Activated T-helper 1 cell treated with anti-CD3 and anti-CD28 coated beads, Interleukin-2, amount 50 U/mL, for 16 hours (primary cell): ENCODE measurements around the gene IFITM10.

Experiments
- DNase-seq, 2 donors: peaks; one replicate each; pipeline ENCODE4 v3.0.0-alpha.2; 2020; ENCODE audit warnings: low read depth in 1 of 2, low spot score in 1 of 2

The IFITM10 gene

GRCh38 chr11:1753229-1753928 lies 3.0 kb upstream of the IFITM10 start:
- DNase-seq = no peak

GRCh38 chr11:1752907-1753228 lies 2.5 kb upstream of the IFITM10 start:
- DNase-seq = no peak

- no peak for DNase-seq
Measured at GRCh38 chr11:1751999-1752906, 1.9 kb upstream of the IFITM10 start.

GRCh38 chr11:1751531-1751921 lies 1.1 kb upstream of the IFITM10 start:
- no peak for DNase-seq

- DNase-seq = no peak
Measured at GRCh38 chr11:1750840-1751530, 590 bp upstream of the IFITM10 start.

- no peak for DNase-seq
Measured at GRCh38 chr11:1749395-1750351, 722 bp downstream of the IFITM10 start.

- no peak for DNase-seq
Measured at GRCh38 chr11:1748636-1749394, 1.6 kb downstream of the IFITM10 start.

GRCh38 chr11:1747753-1748635 lies 2.4 kb downstream of the IFITM10 start:
- DNase-seq = no peak

- DNase-seq = no peak
Measured at GRCh38 chr11:1746956-1747752, 3.2 kb downstream of the IFITM10 start.

- DNase-seq = no peak
Measured at GRCh38 chr11:1746511-1746931, 3.9 kb downstream of the IFITM10 start.

- DNase-seq = no peak
Measured at GRCh38 chr11:1745701-1746320, 4.6 kb downstream of the IFITM10 start.

- DNase-seq = no peak
Measured at GRCh38 chr11:1744891-1745700, 5.3 kb downstream of the IFITM10 start.

GRCh38 chr11:1744137-1744886 lies 6.1 kb downstream of the IFITM10 start:
- DNase-seq = no peak

GRCh38 chr11:1743585-1744136 lies 6.7 kb downstream of the IFITM10 start:
- DNase-seq = no peak

GRCh38 chr11:1742869-1743584 lies 7.4 kb downstream of the IFITM10 start:
- DNase-seq = no peak
